ENCODE data around the gene SEC31B.
A peak's percentile ranks its signal among the peaks of the same experiment; 100 is the strongest.

The SEC31B gene

GRCh38 chr10:100535715-100536353, 16.2 kb upstream of the SEC31B start, which contains the start of gene HIF1AN (continued):
- TF ChIP-seq ZNF555 (tag by site-specific recombination; conservative IDR thresholded peaks at IDR 0.05): no peak
- no peak for TF ChIP-seq BCL11B (tag by site-specific recombination; IDR thresholded peaks at IDR 0.05; ENCODE audit: low read depth)
- no peak for TF ChIP-seq GLI2 (tag by site-specific recombination; IDR thresholded peaks at IDR 0.05; ENCODE audit: borderline replicate concordance, low read depth)
- TF ChIP-seq ZNF292 (tag by site-specific recombination; IDR thresholded peaks at IDR 0.05; ENCODE audit: borderline replicate concordance, low read depth): no peak
- peak; percentile 18; the same call in 1 of the 2 replicates for TF ChIP-seq KLF17 (tag by site-specific recombination; IDR thresholded peaks at IDR 0.05)
- TF ChIP-seq TRIM28 (IDR thresholded peaks at IDR 0.05; ENCODE audit: borderline replicate concordance, low read length): 0 out of 2 replicates have a peak, but pooled peaks have one; percentile 39
- TF ChIP-seq ZNF350 (tag by site-specific recombination; IDR thresholded peaks at IDR 0.05): no peak
- TF ChIP-seq ZNF184 (tag by site-specific recombination; IDR thresholded peaks at IDR 0.05): no peak
- TF ChIP-seq ZNF48 (tag by site-specific recombination; IDR thresholded peaks at IDR 0.05): no peak
- no peak for TF ChIP-seq ZNF114 (tag by site-specific recombination; IDR thresholded peaks at IDR 0.05)
- TF ChIP-seq ZNF133 (tag by site-specific recombination; IDR thresholded peaks at IDR 0.05): no peak
- no peak for TF ChIP-seq SALL2 (tag by site-specific recombination; IDR thresholded peaks at IDR 0.05; ENCODE audit: borderline replicate concordance)
- TF ChIP-seq ZNF518A (tag by site-specific recombination; conservative IDR thresholded peaks at IDR 0.05; ENCODE audit: low read depth): peak; percentile 98
- TF ChIP-seq ZNF10 (tag by site-specific recombination; IDR thresholded peaks at IDR 0.05): no peak
- TF ChIP-seq YY2 (tag by site-specific recombination; IDR thresholded peaks at IDR 0.05): peak; percentile 90
- no peak for TF ChIP-seq ZNF707 (tag by site-specific recombination; IDR thresholded peaks at IDR 0.05)
- TF ChIP-seq GLI4 (tag by site-specific recombination; IDR thresholded peaks at IDR 0.05): no peak
- TF ChIP-seq TSHZ1 (tag by site-specific recombination; IDR thresholded peaks at IDR 0.05; ENCODE audit: borderline replicate concordance): no peak
- no peak for TF ChIP-seq ZNF596 (tag by site-specific recombination; IDR thresholded peaks at IDR 0.05)
- peak; percentile 99 for TF ChIP-seq ZNF362 (tag by site-specific recombination; IDR thresholded peaks at IDR 0.05)
- no peak for TF ChIP-seq SCRT2 (tag by site-specific recombination; IDR thresholded peaks at IDR 0.05)
- TF ChIP-seq ZNF830 (tag by site-specific recombination; IDR thresholded peaks at IDR 0.05; ENCODE audit: low read depth): no peak
- TF ChIP-seq KLF16 (tag by site-specific recombination; IDR thresholded peaks at IDR 0.05): peak; percentile 94
- TF ChIP-seq OSR2 (tag by site-specific recombination; IDR thresholded peaks at IDR 0.05): no peak
- peak; percentile 85; the same call in 1 of the 2 replicates for TF ChIP-seq ZNF610 (tag by site-specific recombination; IDR thresholded peaks at IDR 0.05; ENCODE audit: borderline replicate concordance)
- no peak for TF ChIP-seq ZNF473 (tag by site-specific recombination; IDR thresholded peaks at IDR 0.05)
- no peak for TF ChIP-seq ZNF549 (tag by site-specific recombination; IDR thresholded peaks at IDR 0.05)

All from HEK293 (cell line).